HG02884 (cell line): Measurements from ENCODE around the gene SEPTIN1.
"Not testable (repeated sequence)": the region's sequence is repeated elsewhere in the genome, so short reads cannot be mapped to it uniquely, and the experiment has no call there.

Experiments
- ATAC-seq: cut with Tn5 transposase; IDR thresholded peaks from one replicate; pipeline ENCODE4 v1.9.1; 2021; ENCODE audit warnings: mild to moderate bottlenecking, moderate library complexity; ENCODE audit not compliant: unreplicated experiment

Gene SEPTIN1

DNA sequence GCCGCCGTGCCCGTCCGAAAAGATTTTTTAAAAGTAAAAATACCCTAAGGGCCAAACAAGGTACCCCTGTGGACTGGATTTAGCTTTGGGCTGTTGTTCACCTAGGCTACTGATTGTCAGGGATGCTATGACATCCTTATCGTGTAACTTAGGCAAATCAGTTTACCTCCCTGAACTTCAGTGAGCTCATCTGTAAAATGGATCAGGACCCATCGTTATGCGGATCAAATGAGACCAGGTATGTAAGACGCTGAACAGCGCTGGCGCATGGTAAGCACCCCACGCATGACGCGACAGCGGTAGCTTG is 24.4 kb upstream of the SEPTIN1 start:
- peak; percentile 8 for ATAC-seq

- no peak for ATAC-seq
Observed at GRCh38 chr16:30401768-30402425, 19.5 kb upstream of the SEPTIN1 start.

DNA sequence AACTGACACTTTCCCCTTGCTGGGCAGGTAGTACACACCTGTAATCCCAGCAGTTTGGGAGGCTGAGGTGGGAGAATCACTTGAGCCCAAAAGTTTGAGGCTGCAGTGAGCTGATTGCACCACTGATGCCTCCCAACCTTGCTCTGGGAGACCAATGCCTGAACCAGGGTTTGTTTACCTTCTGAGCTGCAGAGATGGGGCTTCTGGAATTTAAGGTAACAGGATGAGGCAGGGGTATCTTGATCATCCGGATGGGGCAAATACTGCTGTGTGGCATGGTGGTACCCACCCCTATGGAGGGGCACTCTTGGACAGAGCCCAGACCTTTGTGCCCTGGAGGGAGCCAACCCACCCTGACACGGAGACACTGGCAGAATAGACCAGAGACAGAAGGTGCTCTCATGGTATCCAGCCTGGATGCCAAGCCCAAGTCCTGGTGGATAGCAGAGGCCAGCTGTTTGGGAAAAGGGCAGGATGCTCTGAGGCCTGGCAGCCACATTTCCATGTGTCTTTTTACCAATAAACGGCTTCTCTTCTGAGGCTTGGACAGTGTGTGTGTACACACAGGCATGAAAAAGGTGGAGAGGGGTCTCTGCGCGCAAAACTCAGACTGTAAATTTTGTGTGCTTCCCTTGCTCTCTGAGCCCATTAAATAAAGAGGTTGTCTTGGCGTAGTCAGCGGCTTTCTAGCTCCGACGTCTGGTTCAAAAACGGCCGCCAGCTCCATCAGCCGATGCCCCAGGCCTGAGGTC is 17.2 kb upstream of the SEPTIN1 start:
- ATAC-seq = no peak

GRCh38 chr16:30398661-30399434 is 16.5 kb upstream of the SEPTIN1 start:
- no peak for ATAC-seq

GRCh38 chr16:30397776-30398660 is 15.7 kb upstream of the SEPTIN1 start:
- no peak for ATAC-seq

DNA sequence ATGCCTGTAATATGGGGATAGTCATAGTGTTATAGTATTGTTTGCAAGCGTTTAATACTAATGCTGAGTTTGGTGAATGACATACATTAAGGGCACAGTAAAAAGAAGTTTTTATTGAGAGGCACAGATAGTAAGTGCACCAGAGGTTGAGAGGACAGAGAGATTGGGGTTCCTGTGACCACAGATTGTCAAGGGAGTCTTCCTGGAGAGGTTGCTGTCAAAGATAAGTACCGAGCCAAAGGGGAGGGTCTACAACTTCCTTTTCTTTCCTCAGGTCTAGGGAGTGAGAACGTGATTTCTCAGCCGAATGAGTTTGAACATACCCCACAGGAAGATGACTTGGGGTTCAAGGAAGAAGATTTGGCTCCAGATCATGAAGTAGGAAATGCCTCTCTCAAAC is 14.7 kb upstream of the SEPTIN1 start:
- no peak for ATAC-seq

GRCh38 chr16:30396627-30397026 is 14.3 kb upstream of the SEPTIN1 start:
- not testable (repeated sequence) for ATAC-seq

DNA sequence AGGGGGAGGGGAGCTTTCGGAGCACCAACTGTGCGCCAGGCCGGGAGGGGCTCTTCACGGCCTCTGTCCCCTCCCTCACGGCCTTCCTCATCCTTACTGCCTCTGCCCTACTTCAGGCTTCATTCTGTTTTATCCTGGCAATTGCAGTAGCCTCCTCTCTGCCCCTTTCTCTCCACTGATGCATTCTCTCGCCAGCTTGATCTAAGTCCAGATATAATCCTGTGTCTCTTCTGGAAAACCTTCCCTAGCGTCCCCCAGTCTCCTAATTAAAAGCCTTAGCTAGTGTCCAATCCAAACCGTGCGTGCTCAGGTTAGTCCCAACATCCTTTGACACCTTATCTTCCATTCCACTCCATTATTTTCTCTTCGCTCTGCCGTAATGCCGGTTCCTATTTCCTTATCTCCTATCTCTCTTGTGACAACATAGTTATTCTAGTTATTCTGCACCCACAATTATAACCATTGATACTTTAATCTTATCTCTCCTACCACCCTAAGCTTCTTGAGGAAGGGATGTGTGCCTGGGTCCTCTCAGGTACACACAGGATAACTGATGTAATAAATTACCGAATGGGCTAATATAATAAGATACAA is 13.7 kb upstream of the SEPTIN1 start:
- no peak for ATAC-seq

GRCh38 chr16:30395155-30395991 is 13.0 kb upstream of the SEPTIN1 start, which contains the start of gene ZNF48:
Gene ZNF48, plus strand, starts transcription at chr16:30395420. Its CDS starts 375 bp downstream, at chr16:30395795.
- ATAC-seq = peak; percentile 67

DNA sequence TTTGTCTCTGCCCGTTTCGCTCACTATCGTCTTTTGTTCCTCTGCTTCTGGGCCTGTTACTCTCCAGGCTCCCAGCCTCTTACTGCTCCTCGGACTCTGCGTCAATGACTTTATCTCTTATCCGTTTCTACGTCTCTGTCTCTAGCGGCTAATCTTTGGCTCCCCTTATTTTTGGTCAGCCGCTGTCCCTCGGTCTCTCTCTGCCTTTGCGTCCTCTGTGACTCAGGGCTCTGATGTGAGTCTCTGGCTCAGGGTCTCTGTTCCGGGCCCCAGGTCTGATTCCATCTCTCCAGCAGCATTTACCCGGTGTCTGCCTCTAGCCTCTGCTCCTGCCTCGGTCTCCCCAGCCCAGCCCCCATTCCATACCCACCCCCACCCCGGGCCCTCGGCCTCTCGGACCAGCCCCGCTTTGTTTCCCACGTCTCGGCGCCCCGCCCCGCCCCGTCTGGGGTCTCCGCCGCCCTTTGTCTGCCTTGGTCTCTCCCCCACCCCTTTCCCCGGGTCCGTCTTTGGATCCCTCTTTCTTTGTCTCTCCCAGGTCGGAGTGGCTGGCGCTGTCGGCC is 12.3 kb upstream of the SEPTIN1 start:
- ATAC-seq = no peak

DNA sequence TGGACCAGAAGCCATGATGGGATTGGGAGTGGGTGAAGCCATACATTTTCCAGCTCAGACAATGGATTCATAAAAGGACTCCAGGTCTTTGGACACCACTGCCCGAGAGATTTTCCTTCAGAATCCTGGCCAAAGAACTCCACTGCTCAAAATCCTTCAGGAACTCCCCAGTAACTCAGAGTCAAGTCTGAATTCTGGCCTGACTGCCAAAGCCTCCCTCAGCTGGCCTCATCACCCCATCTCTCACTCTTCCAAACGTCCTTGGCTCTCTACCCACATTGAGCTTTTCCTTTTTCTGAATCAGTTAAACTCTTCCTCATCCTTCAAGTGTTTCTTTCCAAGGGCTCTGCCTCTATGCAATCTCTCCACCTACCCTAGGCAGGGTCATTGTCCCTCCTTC is 1.2 kb upstream of the SEPTIN1 start:
- no peak for ATAC-seq

DNA sequence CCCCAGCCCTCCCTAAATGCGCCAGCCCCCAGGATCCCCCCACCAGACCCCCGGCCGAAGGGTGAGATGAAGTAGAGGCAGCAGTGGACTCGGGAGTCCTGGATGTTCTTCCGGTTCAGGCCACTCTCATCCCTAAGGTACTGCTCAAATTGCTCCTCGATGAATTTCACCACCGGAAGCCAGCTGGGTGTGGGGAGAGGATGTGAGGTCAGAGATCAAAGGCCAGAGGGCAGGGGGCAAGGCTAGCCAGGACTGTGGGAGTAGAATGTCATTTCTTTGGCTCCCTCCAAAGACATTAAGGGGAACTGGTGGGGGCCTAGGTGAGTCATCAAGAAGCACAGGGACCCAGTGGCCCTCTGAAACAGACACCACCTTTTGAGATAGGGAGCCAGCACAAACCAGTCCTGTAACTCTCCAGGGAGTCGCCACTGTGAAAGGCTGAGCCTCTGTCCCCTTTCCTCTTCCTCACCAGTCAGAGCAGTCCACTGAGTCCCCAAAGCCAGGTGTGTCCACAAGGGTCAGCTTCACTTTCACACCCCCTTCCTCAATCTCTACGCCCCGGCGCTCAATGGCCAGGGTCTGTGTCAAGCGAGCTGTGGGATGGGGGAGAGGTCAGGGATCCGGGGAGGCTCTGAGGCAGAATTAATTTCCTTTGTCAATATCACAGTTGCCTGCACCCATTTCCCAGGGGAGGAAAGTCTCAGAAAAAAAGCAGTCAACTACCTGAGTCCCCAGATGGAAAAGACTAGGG is 895 bp downstream of the SEPTIN1 start:
- ATAC-seq = no peak

GRCh38 chr16:30380803-30381208 is 1.6 kb downstream of the SEPTIN1 start:
- ATAC-seq = no peak

GRCh38 chr16:30380072-30380802 is 2.1 kb downstream of the SEPTIN1 start:
- ATAC-seq = no peak

DNA sequence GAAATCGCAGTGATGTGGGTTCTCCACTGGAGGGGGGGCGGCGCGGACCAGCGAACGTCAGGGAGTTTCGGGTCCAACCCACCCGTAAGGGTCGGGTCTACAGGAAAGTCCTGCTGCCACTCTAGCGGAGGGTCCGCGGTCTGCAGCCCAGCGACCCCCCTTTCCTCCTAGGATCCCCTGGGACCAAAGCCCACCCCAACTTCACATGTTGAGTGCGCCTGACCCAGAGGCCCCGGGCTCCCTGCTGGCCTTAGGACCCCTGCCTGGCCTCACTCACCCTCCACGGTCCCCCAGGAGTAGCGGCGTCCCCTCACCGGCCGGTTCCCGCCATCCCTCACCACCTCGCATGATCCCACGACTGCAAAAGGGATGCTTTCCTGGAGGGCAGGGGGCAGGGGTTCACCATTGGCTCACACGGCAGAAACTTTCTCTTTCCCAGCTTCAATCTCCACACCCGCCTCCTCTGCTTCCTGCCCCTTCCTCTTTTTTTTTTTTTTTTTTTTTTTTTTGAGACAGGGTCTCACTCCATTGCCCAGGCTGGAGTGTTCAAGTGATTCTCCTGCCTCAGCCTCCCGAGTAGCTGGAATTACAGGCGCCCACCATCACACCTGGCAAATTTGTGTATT is 3.1 kb downstream of the SEPTIN1 start:
- no peak for ATAC-seq

DNA sequence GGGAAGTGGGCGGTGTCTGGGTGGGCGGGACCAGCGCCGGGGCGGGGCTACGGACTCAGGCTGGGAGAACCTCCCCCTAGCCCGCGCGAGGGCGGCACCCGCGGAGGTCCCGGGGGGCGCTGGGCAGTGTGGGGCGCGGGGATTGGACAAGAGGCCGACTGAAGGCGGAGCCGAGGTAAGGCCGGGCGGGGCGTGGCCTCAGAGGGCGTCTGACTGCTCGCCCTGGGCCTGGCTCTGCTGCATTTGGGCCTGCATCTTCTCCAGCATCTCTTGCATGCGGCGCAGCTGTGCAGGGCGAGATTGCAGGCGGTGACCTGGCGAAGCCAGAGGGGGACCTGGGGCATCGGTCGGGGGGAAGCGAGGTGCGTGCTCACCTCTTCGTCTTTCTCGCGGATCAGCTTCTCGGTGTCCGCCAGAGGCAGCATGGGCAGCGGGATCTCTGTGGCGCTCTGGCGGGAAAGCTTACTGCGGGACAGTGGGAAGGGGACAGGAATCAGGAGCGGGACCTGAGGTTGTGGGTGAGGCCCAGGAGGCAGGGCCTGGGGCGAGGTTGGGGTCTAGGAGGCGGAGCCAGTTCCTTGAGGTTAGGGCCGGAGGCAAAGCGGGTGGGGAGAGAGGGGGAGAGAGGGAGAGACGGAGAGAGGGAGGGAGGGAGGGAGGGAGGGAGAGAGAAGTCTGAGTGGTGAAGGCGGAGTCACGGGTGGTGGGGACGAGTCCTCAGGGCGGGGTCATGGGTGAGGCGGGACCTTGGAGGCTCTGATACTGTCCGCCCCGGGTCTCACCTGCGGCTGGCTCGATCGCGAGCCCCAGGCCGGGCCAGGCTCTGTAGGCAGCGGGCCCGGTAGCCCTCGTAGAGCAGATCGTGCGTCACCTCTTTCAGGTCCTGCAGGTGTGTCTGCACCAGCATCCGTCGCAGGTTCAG is 3.9 kb downstream of the SEPTIN1 start:
- peak; percentile 75 for ATAC-seq
